NCI-H345 treated with DMSO at 0.1 percent for 48 hours (cell line): ENCODE measurements around the gene DAB2IP.
"Not testable (repeated sequence)": the region's sequence is repeated elsewhere in the genome, so short reads cannot be mapped to it uniquely, and the experiment has no call there.

Source experiments
- DNase-seq: peaks from one replicate; lab custom pipeline; 2025; ENCODE audit not compliant: unreplicated experiment; lab: John Stamatoyannopoulos, UW

The DAB2IP gene

DNA sequence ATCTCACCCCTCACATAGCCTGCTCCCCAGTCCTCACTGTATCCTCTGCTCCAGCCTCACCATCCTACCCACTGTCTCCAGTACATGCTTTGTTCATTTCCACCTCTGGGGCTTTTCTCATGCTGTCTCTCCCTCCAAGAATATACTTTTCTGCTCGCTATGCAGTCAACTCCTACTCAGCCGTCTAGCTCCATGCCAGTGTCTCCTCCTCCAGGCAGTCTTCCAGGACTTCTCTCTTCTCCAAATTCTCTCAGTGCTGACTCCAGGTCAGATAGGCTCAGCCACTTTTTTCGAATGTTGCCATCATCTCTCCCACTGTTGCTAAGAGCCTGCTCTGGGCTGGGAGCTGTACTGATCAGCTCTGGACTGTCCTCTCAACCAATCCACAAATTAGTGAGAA is 8.0 kb upstream of the DAB2IP start:
- DNase-seq = no peak

GRCh38 chr9:121644040-121644439 is 7.4 kb upstream of the DAB2IP start:
- DNase-seq = not testable (repeated sequence)

DNA sequence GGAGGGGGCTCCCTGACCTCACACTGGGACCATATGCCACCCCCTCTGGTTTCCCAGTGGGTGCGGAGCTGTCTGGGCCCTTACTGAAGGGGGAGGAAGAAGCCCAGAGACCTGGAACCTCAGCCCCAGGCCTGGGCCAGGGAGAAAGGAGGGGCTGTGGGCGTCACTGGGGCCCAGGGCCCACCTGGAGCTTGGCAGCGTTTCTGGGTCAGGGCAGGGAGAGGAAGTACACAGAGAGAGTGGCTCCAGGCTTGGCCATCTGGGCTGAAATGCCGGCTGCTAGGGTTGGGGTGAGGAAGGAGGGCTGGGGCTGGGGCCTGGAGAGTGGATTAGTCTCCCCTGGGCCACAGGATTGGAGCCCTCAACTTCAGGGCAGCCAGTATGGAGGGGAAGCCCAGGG is 6.4 kb upstream of the DAB2IP start:
- no peak for DNase-seq

DNA sequence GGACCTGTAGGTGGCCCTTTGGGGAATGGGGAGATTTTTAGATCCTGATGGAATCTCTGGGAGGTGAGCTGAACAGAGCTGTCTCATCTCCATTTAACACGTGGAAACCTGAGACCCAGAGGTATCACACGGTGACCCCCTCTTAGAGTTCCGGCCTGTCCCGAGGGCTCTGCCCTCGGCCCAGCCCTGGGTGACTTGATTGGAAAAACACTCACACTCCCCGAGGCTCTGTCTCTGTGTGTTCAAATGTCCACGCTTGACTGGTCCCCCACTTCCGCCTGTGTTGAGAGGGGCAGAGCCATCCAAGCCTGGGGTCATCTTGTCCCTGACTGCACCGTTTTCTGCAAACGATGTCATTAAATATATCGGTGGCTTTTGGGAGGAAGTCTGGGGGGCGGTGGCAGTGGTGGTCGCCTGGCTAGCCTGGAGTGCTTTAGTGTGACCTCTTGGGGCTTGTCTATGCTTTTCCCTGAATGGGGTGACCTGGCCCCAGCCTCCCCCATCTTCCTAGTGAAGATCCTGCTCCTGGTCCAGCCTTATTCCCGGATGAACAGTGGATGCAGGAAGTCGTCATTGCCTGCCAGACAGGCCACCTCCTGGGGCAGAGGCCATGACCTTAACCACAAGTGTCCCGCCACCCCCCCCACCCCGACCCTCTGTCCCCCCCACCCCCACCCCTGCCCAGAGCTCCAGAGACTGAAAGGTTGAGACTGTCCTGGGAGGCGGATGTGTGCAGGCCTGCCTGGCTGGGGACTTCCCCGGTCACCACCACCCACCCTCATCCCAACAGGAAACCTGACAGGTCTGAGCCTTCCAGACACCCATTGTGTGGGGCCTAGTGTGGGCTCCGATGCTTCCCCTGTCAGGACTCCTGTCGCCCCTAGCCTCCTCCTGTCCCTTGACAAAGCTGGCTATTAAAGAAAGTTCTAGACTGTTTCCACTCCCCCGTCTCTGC is 5.3 kb upstream of the DAB2IP start:
- DNase-seq = no peak

GRCh38 chr9:121646992-121647391 is 4.4 kb upstream of the DAB2IP start:
- no peak for DNase-seq

DNA sequence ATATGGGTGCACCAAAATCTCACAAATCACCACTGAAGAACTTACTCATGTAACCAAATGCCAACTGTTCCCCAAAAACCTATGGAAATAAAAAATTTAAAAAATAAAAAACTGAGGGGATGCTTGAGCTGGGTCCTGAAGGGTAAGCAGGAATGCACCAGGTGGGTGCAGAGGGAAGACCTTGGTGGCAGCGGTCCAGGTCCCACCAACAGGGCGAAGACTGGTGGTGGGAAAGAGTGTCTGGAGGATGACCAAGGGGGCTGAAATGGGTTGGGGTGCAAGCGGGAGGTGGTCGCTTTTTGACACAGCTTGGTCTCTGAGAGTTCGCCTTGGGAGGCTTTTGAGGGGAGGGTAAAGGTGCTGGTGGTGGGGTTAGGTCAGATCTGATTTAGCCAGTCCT is 3.3 kb upstream of the DAB2IP start:
- DNase-seq = no peak

GRCh38 chr9:121648799-121649198 is 2.6 kb upstream of the DAB2IP start:
- DNase-seq = no peak

- no peak for DNase-seq
Observed at GRCh38 chr9:121649476-121650216, 1.8 kb upstream of the DAB2IP start.

- DNase-seq = peak; percentile 17
Observed at GRCh38 chr9:121650217-121651007, 1.0 kb upstream of the DAB2IP start.

GRCh38 chr9:121651008-121651294 is 483 bp upstream of the DAB2IP start:
- DNase-seq = no peak

DNA sequence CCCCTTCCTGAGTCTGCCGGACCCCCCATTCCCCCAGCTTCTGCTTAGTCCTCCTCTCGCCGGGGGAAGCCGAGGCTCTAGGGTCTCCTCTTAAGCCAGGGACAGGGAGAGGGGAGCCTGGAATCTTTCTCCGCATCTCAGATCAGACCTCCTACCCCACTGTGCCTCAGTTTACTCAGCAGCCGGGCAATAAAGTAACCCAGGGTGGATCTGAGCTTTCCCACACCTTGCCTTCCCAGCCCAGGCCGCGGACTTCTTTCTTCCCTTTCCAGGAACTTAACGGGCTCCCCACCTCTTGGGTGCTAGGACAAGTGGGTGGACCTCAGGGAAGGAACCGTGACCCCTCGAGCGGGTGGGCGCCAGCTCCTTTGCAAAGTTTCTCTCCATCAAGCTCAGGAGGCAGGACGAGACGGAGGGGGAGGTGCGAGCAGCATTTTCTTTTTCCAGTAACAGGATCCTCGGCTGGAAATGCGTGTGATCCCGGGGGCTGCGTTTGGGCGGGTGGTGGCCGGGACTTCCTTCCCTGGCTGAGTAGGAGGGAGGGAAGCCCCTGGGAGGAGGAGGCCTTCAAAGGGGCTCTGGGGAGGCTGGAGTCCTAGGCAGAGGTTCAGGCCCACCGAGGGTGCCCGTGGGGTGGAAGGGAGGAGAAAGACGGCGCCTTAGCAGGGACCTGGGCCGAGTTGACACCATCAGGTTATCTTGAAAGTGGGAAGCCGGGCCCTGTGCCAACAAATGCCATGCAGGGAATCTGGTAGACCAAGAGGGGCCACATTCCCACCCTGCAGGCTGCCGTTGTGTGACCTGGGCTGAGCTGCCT is 795 bp downstream of the DAB2IP start:
- DNase-seq = no peak

DNA sequence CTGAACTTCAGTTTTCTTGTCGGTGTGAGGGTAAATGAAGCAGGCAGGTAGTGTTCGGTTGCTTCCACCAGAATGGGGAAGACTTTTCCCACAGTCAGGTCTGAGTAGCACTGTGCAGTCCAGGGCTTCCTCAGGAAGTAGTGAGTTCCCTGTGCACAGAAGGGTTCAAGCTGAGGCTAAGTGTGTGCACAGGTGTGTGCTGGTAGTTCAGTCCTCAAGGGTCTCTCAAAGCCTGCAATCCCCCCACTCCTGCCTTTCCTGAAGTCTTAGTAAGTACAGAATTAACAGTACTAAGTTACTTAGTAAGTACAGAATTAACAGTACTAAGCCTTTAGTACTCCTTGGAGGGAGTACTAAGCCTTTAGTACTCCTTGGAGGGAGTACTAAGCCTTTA is 1.4 kb downstream of the DAB2IP start:
- DNase-seq = no peak

GRCh38 chr9:121654499-121655140 is 3.2 kb downstream of the DAB2IP start:
- DNase-seq = no peak

DNA sequence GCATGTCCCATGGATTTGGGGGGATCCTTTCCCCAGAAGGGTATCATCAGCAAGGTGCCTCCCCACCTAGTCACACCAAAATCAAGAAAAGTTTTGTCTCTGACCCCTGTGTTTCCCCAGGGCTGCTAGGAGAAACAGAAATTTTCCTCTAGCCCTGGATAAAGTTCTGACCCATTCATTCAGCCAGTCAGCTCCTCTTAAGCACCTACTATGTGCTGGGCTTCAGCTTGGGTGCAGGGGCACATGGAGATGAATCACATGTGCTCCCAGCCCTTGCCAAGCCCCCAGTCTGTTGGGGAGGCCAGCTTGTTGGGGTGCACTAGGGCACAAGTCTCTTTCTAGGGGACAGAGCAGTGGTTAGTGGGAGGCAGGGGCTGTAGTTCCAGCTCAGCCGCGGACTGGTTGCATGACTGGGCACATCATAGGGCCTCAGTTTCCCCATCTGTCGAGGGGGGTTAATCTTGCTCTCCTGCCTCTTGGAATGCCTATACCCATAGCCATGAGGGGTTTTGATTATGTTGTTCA is 3.9 kb downstream of the DAB2IP start:
- no peak for DNase-seq

DNA sequence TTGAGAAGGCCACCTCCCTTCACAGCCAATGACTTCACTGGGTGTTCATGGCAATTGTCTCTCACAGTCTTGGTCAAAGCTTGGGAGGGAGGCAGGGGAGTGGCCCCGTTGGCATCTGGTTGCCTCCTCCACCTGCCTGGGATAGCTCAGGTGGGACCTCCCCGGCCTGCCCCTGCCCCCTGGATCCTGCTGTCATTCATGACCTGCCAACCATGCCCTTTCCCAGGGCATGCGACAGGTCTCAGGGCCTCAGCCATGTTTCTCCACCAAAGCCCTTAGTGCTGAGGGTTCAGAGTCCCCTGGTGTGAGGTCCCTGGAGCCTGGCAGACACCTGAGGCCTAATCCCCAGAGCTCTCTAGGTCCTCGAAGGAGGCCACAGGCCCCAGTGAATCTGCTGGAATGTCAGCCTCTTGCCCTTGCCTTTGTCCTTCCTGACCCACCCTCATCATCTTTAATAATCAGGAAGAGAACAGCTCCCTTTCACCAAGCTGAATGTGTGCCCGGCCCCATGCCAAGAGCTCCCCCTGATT is 5.6 kb downstream of the DAB2IP start:
- DNase-seq = no peak

- no peak for DNase-seq
Observed at GRCh38 chr9:121658166-121658565, 6.7 kb downstream of the DAB2IP start.

GRCh38 chr9:121658591-121658990 is 7.2 kb downstream of the DAB2IP start:
- DNase-seq = no peak

DNA sequence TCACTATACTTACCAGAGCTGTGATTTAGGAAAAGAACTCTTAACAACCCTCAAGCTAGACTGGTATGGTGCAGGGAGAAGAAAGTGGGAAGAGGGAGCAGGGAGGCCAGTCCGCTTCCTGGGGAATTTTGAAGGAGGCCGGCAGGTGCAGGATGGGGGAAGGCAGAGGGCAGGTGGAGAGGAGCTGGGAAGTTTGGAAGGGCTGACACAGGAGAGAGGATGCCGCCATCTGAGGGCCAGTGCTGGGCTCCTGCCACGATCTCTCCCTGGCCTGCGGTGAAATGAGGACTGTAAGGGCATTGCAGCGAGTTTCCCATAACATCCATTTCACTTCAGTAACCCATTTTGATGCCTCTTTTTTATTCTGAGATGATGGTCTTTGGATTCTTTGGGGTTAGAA is 8.9 kb downstream of the DAB2IP start:
- no peak for DNase-seq

DNA sequence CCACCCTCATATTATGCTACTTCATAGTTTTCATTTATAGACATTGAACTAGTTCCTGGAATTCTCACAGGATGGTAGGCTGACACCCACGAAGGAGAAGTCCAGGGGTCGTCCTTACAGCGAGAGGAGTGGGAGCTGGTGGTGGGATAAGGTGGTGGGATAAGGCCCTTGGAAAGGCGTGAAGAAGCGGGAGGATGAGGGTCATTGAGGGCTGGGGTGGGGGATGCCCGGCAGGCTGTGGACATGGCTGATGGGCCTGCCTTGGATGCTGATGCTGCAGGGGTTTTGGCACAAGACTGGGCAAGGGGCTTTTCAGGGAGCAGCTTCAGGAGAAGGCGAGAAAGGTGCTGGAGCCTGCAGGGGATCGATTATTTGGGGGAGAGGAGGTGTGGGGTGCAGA is 9.4 kb downstream of the DAB2IP start:
- no peak for DNase-seq

DNA sequence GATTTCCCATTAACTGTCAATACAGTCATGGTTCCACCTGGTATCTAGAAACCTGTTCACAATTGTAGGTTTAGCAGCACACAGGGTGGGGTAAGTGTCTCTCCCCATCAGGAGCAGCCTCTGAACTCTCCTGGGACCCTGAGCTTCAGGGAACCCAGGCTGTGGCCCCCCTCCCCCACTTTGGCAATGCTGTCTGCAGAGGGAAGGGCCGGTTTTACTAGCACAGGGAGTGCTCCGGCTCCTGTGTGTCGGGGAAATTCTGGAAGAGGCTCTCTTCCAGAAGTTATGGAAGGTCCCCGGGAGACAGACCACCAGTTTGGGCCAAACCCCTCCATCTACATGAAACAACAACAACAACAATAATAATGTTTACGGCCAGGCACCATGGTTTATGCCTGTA is 9.9 kb downstream of the DAB2IP start:
- no peak for DNase-seq
